HG03354 (cell line): ENCODE measurements around the gene BNIP5.
"Not testable (repeated sequence)": the region's sequence is repeated elsewhere in the genome, so short reads cannot be mapped to it uniquely, and the experiment has no call there.

Source experiments
- ATAC-seq: cut with Tn5 transposase; IDR thresholded peaks from one replicate; pipeline ENCODE4 v1.9.1; 2021; ENCODE audit warnings: mild to moderate bottlenecking; ENCODE audit not compliant: unreplicated experiment, poor library complexity, severe bottlenecking

BNIP5 gene

DNA sequence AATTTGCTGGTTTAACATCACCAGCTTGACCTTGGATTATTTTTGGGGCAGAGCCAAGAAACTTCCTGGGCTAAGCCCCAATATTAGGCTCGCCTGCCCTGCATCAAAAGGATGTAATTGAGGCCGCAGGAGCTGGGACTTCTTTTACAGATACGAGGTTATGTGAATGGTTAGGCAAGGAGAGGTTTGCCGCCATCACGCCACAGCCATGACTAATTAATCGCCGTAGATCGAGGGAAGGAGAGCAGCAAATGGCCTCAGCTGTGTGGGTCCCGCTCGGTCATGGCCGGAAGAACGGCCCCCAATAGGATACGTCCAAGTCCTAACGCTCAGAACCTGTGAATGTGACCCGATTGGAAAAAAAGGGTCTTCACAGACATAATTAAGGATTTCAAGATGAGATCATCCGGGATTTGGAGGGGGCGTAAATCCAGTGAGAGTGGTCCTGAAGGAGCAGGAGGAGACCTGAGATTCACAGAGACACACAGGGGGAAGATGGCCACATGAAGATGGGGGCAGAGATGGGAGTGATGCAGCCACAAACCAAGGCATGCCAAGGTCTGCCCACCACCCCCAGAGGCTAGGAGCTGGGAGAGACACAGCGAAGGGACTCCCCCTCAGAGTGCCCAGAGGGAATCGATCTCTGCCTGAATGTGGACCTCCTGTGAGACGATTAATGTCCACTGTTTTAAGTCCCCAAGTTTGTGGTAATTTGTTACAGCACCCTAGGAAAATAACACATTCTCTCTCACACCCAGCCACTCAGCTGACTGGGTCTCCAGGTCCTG lies 10.0 kb upstream of the BNIP5 start:
- ATAC-seq, result no peak

GRCh38 chr6:36345681-36346466 lies 9.2 kb upstream of the BNIP5 start:
- no peak for ATAC-seq

GRCh38 chr6:36343109-36343680 lies 6.5 kb upstream of the BNIP5 start:
- ATAC-seq, result no peak

GRCh38 chr6:36340618-36341454 lies 4.1 kb upstream of the BNIP5 start:
- ATAC-seq, result peak; percentile 58

DNA sequence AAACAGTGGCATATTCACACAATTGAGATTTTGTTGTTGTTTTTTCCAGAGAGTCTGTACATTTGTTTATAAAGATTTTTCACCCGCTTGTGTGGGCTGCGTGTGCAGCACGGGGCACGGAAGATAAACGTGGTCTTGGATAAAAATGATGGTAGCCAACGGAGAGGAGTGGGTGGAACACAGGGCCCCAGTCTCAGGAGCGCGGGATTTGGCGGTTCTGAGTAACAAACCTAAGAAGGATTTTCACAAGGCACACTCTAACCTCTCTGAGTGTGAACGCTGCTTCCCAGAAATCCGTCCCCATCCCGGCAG lies 3.6 kb upstream of the BNIP5 start:
- ATAC-seq, result no peak

DNA sequence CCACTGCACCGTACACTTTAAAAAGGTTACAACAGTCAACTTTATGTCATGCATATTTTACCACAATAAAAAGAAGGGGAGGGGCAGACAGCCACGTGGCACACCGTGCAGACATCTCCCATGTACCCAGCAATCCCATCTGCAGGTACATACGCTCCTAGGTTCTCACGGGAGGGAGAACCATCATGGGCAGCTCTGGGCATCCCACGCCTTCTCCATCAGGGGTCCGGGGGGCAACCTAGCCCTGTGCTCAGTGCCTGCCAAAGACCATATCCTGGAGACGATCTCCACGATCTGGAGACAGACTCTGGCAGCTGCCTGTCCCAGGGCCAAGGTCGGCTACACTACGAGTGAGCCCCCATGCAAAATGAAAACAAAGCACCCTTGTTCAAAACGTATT lies 2.5 kb upstream of the BNIP5 start:
- no peak for ATAC-seq

DNA sequence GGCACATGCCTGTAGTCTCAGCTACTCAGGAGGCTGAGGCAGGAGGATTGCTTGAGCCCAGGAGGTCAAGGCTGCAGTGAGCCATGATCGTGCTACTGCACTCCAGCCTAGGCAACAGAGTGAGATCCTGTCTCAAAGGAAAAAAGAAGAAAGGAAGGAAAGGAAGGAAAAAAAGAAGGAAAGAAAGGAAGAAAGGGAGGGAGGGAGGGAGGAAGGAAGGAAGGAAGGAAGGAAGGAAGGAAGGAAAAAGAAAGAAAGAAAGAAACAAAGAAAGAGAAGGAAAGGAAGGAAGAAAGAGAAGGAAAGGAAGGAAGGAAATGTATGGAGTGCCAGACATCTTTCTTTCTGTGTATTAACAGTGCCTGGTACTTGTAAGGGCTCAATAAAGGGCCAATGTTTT lies 1.5 kb upstream of the BNIP5 start:
- not testable (repeated sequence) for ATAC-seq

GRCh38 chr6:36337814-36338213 lies 1.1 kb upstream of the BNIP5 start:
- no peak for ATAC-seq

GRCh38 chr6:36336208-36336710 lies 429 bp downstream of the BNIP5 start:
- ATAC-seq, result no peak

DNA sequence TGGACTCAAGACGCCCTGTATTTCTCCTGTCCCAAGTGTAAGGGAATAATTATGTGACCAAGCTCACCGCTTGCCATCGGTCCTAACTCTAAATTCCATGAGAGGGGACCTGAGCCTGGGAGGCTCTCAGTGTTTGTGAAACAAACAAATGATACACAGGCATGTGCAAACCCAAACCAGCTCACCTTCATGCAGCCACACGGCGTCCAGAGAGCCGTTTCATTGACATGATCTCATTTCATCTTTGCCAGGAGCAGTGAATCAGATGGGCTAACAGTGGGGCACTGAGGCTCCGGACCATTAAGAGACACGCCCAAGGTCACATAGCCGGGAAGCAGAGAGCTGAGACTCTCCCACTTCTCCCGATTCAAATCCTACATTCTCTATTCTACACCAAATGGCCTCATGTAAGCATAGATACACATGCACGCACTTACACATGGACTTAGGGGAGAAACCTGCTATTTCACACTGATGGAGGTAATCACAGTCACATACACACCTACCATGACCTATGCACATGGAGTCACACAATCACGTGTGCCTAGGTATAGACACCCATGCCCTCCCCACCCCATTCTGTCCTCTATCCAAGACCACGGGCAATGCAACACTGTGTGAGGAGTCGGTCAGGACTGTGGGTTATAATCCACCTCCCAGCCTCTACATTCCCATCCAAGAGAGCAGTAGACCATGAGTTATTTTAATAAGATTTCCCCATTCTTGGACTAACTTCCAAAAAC lies 1.1 kb downstream of the BNIP5 start:
- ATAC-seq, result no peak

GRCh38 chr6:36334832-36335459 lies 1.7 kb downstream of the BNIP5 start:
- ATAC-seq, result no peak

DNA sequence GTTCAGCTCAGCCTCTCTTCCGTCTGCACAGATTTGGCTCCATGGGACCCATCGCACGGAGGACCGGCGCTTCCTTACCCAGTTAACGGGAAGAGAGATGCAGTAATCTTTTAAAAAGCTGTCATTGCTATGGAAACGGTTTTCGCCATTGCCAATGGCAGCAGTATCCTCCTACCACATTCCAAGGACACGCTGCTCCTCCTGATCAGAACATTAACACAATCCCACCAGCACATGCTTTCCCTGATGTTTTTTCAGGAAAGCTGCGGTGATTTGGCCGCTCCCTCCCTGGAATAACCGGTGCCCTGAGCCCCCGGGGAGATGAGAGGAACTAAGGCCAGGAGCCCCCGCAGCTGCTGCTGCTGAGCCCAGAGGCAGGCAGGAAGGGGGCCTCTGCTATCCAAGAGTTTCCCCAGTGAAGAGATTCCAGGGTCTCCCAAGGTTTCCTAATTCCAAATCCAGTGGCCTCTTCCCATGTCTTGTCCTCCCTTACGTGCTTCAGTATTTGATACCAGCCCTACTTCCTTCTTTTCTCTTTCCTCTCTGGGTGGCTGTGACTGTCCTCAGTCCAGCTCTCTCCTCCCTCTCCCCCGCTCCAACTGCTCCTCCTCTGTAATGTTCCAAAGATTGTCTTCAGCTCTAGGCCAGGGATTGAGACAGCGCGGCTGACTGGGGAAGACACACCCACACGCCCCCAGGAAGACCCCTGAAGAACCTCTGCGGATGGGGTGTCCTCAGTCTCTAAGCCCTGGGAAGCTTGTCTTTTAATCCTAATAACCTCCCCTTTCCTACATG lies 2.6 kb downstream of the BNIP5 start:
- no peak for ATAC-seq

- no peak for ATAC-seq
These were observed 3.4 kb downstream of the BNIP5 start for GRCh38 chr6:36333171-36333895.

DNA sequence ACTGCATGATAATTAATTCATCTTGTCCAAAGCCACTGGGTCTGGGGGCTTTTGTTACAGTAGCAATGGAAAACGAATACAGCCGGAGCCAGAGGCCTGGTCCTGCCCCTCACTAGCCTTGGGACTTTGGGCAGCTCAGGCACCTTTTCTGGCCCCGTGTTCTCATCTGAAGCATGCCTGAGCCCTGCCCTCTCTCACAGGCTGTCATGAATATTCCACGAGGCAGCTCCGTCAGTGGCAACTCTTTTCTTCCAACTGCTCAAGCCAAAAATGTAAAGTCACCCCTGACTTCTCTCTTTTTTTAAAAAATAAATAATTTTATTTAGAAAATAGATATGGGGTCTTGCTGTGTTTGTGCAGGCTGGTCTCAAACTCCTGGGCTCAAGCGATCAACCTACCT lies 5.3 kb downstream of the BNIP5 start:
- no peak for ATAC-seq

GRCh38 chr6:36330366-36330765 lies 6.3 kb downstream of the BNIP5 start:
- no peak for ATAC-seq

- ATAC-seq, result no peak
These were observed 6.8 kb downstream of the BNIP5 start for GRCh38 chr6:36329798-36330291.

DNA sequence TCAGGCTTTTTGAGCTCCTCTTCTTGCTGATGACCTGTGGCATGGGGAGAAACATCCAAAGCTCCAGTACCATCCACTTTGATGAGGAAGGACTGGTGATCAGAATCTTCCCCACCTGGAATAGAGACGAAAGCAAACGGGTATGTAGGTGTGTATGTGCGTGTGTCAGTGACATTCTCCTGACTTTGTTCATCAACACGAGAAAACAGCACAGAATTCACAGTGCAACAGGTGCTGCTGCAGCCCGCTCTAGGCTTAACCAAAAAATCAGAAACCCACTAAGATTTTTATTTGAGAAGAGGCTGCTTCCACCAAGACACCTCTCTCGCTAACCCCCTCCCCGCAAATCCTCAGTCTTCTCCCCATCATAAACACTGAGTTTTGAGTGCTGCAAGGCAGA lies 8.1 kb downstream of the BNIP5 start:
- ATAC-seq, result no peak

- no peak for ATAC-seq
These were observed 8.8 kb downstream of the BNIP5 start for GRCh38 chr6:36327919-36328236.
